ENCODE measurements around the gene ZRANB3.
"Not testable (repeated sequence)": the region's sequence is repeated elsewhere in the genome, so short reads cannot be mapped to it uniquely, and the experiment has no call there.

Gene ZRANB3

DNA sequence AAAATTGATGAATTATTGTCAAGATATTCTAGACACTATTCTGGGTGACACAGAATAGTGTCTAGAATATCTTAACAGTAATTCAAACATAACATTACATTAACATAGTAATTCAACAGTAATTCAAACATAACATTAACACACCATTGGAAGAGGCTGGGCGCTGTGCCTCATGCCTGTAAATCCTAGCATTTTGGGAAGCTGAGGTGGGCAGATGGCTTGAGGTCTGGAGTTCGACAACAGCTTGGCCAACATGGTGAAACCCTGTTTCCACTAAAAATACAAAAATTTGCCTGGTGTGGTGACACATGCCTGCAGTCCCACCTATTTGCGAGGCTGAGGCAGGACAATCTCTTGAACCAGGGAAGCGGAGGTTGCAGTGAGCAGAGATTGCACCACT lies 195.8 kb downstream of the ZRANB3 start:
- peaks cover 30% of the 10 kb centered on the region for H3K36me3 Mint-ChIP-seq (ENCODE audit: low read depth)

DNA sequence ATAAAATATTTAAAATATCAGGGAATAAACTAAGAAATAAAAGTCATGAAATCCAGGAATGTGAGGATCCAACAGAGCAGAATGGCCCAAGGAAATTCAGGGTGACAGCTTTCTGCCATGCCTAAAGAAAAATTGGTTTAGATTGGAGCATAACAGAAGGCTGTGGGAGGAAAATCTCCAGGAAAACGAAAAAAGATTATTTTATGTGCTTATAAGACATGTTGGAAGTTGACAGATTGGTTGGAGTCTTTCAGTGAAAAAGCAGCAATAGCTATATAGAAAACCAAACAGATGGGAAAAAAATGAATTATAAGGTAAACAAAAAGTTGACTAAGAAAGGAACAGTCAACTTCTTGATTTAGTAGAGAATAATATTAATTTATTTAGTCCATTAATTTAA lies 203.9 kb downstream of the ZRANB3 start:
- H3K27me3 Mint-ChIP-seq, result no peaks in the 10 kb centered on the region
- no peak for DNase-seq
- no peak overlapping the region for H3K4me3 Mint-ChIP-seq
- H3K27ac Mint-ChIP-seq, result no peak overlapping the region
- no peaks in the 10 kb centered on the region for H3K4me1 Mint-ChIP-seq
- no peak for ATAC-seq
- H3K36me3 Mint-ChIP-seq (ENCODE audit: low read depth), result peaks cover 9% of the 10 kb centered on the region
- peaks cover 43% of the 10 kb centered on the region for H3K9me3 Mint-ChIP-seq

More for the DNA sequence above, 195.8 kb downstream of the ZRANB3 start:
- no peak for DNase-seq
- ATAC-seq, result no peak
- Mint-ChIP-seq H3K9me3 (peaks cover 27% of the 10 kb centered on the region), H3K4me3 (no peak overlapping the region), H3K4me1 (no peaks in the 10 kb centered on the region), H3K27ac (no peak overlapping the region), H3K27me3 (no peaks in the 10 kb centered on the region)

DNA sequence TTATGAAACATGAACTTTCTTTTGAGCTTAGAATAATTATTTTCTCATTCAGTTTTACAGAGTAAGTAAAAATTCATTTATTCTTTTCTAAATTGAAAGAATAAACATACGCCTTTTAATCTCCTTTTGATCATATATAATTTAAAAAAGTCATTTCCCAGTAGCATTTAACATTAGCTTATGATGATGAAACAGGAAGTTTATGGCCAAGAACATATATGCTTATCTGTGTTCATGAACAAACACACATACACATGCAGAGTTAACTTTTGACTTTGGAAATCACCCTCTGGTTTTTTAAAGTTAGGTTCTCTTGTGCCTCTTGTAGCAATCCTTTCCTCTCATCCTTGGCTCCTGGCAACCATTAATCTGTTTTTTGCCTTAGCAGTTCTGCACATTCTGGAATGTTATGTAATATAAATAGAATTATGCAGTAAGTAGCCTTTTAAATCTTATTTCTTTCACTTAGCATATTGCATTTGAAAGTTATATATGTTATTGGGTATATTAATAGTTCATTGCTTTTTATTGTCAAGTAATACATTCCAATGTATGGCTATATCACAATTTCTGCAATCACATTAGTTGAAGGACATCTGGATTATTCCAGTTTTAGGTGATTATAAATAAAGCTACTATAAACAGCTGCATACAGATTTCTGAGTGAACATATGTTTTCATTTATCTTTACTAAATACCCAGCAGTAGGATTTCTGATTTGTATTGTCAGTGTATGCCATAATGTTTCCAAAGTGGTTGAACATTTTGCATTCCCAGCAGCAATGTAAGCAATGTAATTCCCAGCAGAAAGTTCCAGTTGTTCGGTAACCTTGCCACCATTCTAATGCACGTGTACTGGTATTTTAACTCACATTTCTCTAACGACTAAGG lies 210.3 kb downstream of the ZRANB3 start:
- Mint-ChIP-seq H3K9me3 (peaks cover 5% of the 10 kb centered on the region), H3K4me3 (no peak overlapping the region), H3K27me3 (no peaks in the 10 kb centered on the region), H3K4me1 (no peaks in the 10 kb centered on the region), H3K27ac (no peak overlapping the region), H3K36me3 (ENCODE audit: low read depth) (no peaks in the 10 kb centered on the region)
- DNase-seq, result no peak
- ATAC-seq, result no peak

DNA sequence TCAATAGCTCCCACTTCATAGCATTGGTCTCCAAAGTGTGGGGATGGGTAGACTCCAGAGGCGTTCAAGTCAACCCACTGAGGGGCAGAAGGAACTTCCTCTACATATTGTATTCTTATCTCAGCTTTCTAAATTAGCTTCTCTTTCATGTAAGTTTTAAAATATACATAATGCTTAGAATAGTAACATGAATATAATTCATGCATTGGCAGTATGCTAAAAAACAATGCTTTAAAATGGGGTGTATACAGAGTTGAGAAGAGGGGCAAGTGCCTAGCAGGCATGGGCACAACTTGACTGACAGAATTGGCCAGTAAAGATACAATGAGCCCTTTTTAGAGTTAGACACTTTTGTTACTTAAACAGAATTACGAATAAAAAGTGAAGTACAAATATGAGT lies 212.2 kb downstream of the ZRANB3 start:
- DNase-seq, result no peak
- ATAC-seq, result no peak
- peaks cover 5% of the 10 kb centered on the region for H3K9me3 Mint-ChIP-seq

DNA sequence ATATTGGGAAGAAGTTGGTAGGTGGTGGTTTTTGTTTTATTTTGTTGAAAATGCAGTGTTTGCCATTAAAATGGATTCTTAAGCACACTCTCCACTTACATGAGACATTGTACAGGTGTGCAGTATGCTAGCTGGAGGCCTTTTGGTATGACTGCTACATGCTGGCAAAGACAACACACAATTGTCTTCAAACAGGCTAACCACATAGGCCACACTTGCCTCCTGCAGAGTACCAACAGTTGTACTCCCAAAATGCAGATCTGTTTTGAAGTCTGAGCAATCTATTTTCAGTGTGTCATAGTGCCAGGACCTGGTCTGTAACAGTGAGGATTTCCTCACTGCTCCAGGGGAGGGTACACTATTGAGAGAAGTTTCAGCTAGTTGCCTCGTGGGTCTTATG lies 213.6 kb downstream of the ZRANB3 start:
- Mint-ChIP-seq H3K27ac (no peak overlapping the region), H3K4me3 (no peak overlapping the region), H3K36me3 (ENCODE audit: low read depth) (peaks cover 5% of the 10 kb centered on the region), H3K9me3 (no peaks in the 10 kb centered on the region), H3K27me3 (no peaks in the 10 kb centered on the region), H3K4me1 (no peaks in the 10 kb centered on the region)
- ATAC-seq, result no peak
- no peak for DNase-seq

More for the DNA sequence above, 212.2 kb downstream of the ZRANB3 start:
- Mint-ChIP-seq H3K4me3 (no peak overlapping the region), H3K27ac (no peak overlapping the region), H3K4me1 (no peaks in the 10 kb centered on the region), H3K36me3 (ENCODE audit: low read depth) (no peaks in the 10 kb centered on the region), H3K27me3 (no peaks in the 10 kb centered on the region)

DNA sequence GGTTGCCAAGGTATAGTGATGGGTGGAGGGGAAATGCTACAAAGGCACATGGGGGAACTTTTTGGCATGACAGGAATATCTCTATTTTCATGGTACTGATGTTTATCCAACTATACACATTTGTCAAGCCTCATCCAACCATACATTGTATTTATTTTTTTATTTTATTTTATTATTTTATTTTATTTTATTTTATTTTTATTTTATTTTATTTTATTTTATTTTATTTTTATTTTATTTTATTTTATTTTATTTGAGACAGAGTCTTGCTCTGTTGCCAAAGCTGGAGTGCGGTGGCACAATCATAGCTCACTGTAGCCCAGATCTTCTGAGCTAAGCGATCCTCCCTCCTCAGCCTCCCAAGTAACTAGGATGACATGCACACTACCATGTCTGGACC lies 219.1 kb downstream of the ZRANB3 start:
- H3K4me3 Mint-ChIP-seq, result no peak overlapping the region

DNA sequence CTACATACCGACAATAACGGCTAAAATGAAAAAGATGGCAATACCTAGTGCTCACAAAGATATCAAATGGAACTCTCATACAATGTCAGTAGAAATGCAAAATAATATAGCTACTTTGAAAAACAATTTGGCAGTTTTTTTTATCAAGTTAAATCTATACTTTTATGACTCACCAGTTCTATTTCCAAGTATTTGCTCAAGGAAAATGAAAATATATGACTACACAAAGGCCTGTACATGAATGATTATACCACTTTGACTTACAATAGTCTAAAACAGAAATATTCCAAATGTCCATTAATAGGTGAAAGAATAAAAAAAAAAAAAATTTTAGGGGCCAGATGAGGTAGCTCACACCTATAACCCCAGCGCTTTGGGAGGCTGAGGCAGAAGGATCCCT lies 219.8 kb downstream of the ZRANB3 start:
- no peaks in the 10 kb centered on the region for H3K4me1 Mint-ChIP-seq
- H3K36me3 Mint-ChIP-seq (ENCODE audit: low read depth), result peaks cover 21% of the 10 kb centered on the region
- no peak overlapping the region for H3K4me3 Mint-ChIP-seq
- no peaks in the 10 kb centered on the region for H3K27me3 Mint-ChIP-seq
- ATAC-seq (no peak), DNase-seq (no peak)
- H3K27ac Mint-ChIP-seq, result no peak overlapping the region
- peaks cover 7% of the 10 kb centered on the region for H3K9me3 Mint-ChIP-seq

More for the DNA sequence above, 219.1 kb downstream of the ZRANB3 start:
- Mint-ChIP-seq H3K27me3 (no peaks in the 10 kb centered on the region), H3K4me1 (no peaks in the 10 kb centered on the region), H3K9me3 (peaks cover 7% of the 10 kb centered on the region), H3K27ac (no peak overlapping the region), H3K36me3 (ENCODE audit: low read depth) (peaks cover 21% of the 10 kb centered on the region)
- no peak for ATAC-seq
- no peak for DNase-seq

DNA sequence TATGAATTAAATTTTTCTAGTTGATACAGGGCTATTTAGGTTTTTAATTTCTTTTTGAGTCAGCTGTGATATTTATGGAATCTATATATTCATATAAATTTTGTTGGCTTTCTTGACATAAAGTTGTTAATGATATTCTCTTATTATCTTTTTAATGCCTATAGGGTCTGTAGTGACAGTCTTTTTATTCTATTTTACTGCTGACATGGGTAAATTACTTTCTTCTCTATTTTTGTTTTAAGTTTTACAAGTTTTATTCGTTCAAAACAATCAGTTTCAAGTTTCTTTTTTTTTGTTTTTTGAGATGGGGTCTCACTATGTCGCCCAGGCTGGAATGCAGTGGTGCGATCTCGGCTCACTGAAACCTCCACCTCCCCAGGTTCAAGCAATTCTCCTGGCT lies 226.3 kb downstream of the ZRANB3 start:
- DNase-seq (no peak), ATAC-seq (no peak)
- no peak overlapping the region for H3K27ac Mint-ChIP-seq
- H3K4me1 Mint-ChIP-seq, result no peaks in the 10 kb centered on the region
- no peak overlapping the region for H3K4me3 Mint-ChIP-seq
- peaks cover 17% of the 10 kb centered on the region for H3K9me3 Mint-ChIP-seq
- H3K27me3 Mint-ChIP-seq, result no peaks in the 10 kb centered on the region
- peaks cover 18% of the 10 kb centered on the region for H3K36me3 Mint-ChIP-seq (ENCODE audit: low read depth)

DNA sequence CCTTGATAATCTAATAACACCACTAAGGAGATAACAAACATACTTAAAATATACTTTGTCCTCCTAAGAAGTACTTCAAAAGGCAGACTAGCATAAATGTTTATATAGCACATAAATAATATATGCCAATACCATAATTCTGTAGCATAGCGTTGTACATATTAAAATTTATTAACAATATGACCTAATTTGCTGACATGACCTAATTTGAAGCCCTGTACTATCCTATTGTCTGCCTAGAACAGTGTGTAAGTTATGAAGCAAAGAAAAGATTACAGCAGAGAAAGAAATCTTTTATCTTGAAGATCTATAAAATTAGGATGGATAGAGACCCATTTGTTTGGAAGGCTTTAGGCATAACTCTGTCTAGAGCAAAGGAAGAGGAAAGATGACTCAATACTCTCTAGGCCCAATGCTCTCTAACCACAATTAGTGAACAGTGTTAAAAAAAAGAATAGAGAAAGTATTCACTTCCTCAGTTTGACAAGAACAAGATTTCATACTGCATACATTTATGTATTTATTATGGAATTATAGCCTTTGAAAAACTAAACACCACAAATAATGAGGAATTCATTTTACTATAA lies 231.3 kb downstream of the ZRANB3 start:
- H3K36me3 Mint-ChIP-seq (ENCODE audit: low read depth), result peaks cover 16% of the 10 kb centered on the region
- peaks cover 21% of the 10 kb centered on the region for H3K9me3 Mint-ChIP-seq
- no peak overlapping the region for H3K27ac Mint-ChIP-seq
- no peaks in the 10 kb centered on the region for H3K4me1 Mint-ChIP-seq
- DNase-seq, result no peak
- no peak for ATAC-seq
- H3K4me3 Mint-ChIP-seq, result no peak overlapping the region
- H3K27me3 Mint-ChIP-seq, result no peaks in the 10 kb centered on the region

DNA sequence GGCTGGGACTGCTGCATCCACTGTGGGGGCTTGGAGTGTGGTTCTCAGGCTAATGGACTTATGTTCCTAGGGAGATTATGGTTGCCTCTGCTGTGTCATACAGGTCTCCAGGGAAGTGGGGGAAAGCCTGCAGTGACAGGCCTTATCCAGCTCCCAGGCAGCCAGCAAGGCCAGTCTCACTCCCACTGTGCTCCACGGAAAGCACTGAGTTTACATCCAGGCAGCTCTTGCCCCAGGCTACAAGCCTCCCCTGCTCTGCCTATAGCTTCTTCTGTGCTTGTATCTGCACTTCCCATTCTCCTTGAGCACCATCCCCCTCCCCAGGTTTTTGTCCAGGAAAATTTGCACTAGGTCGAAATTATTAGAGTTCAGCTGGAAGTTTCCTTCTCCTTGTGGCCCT lies 231.9 kb downstream of the ZRANB3 start:
- Mint-ChIP-seq H3K9me3 (peaks cover 24% of the 10 kb centered on the region), H3K4me3 (no peak overlapping the region), H3K36me3 (ENCODE audit: low read depth) (peaks cover 16% of the 10 kb centered on the region), H3K27ac (no peak overlapping the region), H3K27me3 (no peaks in the 10 kb centered on the region), H3K4me1 (no peaks in the 10 kb centered on the region)
- no peak for DNase-seq
- ATAC-seq, result no peak

DNA sequence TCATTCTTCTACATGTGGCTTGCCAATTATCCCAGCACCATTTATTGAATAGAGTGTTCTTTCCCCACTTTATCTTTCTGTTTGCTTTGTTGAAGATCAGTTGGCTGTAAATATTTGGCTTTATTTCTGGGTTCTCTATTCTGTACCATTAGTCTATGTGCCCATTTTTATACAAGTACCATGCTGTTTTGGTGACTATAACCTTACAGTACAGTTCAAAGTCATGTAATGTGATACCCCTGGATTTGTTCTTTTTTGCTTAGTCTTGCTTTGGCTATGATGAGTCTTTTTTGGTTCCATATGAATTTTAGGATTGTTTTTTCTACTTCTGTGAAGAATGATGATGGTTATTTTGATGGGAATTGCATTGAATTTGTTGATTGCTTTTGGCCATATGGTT lies 243.9 kb downstream of the ZRANB3 start:
- H3K4me3 Mint-ChIP-seq; H3K4me1 Mint-ChIP-seq; ATAC-seq; DNase-seq; H3K27me3 Mint-ChIP-seq; H3K27ac Mint-ChIP-seq; H3K36me3 Mint-ChIP-seq (ENCODE audit: low read depth): not testable (repeated sequence)
- H3K9me3 Mint-ChIP-seq, result peaks cover 27% of the 10 kb centered on the region

DNA sequence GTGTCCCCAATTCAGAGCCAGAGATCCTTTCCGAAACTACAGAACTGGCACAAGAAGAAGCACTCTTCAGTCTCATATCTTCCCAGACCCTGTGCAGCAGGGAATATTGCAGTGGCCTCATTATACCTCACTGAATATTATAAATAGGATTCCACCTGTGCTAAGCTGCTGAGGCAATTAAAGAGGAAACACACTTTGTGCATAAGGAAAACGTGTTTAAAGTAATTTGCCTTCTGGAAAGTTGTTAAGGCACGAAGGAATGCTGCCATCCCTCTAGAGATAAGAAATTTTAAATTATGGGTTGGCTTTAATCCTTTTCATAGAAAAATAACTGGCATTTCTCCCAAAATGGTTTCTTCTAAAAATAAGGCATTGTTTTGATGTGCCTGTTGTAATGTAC lies 245.6 kb downstream of the ZRANB3 start:
- no peak overlapping the region for H3K27ac Mint-ChIP-seq
- peaks cover 24% of the 10 kb centered on the region for H3K9me3 Mint-ChIP-seq
- H3K36me3 Mint-ChIP-seq (ENCODE audit: low read depth), result peaks cover 5% of the 10 kb centered on the region
- H3K27me3 Mint-ChIP-seq, result no peaks in the 10 kb centered on the region
- DNase-seq (no peak), ATAC-seq (no peak)
- H3K4me1 Mint-ChIP-seq, result no peaks in the 10 kb centered on the region
- H3K4me3 Mint-ChIP-seq, result no peak overlapping the region

DNA sequence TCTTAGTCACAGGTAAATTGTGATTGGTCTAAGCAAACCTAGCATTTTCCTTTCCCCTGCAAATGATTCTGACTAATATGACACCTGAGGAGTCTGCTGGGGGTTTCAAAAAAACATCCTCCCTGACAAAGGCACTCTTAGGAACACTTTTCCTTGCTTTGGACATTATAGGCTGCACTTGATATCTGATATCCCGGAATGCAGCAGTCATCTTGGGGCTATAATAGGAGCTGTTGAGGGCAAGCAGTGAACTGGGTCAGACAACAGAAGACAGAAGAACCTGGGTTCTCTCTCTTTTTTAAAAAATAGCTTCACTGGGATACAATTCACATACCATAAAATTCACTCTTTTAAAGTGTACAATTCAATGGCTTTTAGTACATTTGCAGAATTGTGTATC lies 249.6 kb downstream of the ZRANB3 start:
- H3K4me1 Mint-ChIP-seq, result no peaks in the 10 kb centered on the region
- no peak overlapping the region for H3K4me3 Mint-ChIP-seq
- H3K9me3 Mint-ChIP-seq, result peaks cover 9% of the 10 kb centered on the region
- DNase-seq (no peak), ATAC-seq (no peak)
- peaks cover 3% of the 10 kb centered on the region for H3K36me3 Mint-ChIP-seq (ENCODE audit: low read depth)
- no peaks in the 10 kb centered on the region for H3K27me3 Mint-ChIP-seq
- no peak overlapping the region for H3K27ac Mint-ChIP-seq

DNA sequence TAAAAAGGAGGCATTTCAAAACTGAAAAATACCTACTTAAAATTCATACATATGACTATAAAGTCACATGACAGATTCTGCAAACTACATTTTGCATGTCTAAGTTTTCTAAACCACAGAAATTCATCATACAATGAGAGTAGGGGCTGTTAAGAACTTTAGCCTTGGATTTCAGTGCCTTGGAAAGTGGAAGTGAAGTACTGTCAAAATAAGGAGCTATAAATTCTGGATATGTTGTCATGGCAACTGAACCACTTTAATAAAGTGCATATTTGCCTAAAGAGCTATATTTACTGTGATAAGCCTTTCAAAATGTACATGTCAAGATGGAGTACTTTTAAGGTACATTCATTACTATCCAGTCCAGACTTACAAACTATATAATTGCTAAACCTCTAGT lies 251.8 kb downstream of the ZRANB3 start:
- H3K27me3 Mint-ChIP-seq, result no peaks in the 10 kb centered on the region
- H3K4me3 Mint-ChIP-seq, result no peak overlapping the region
- peaks cover 6% of the 10 kb centered on the region for H3K36me3 Mint-ChIP-seq (ENCODE audit: low read depth)
- DNase-seq, result no peak
- no peaks in the 10 kb centered on the region for H3K4me1 Mint-ChIP-seq
- H3K9me3 Mint-ChIP-seq, result peaks cover 18% of the 10 kb centered on the region
- no peak for ATAC-seq
- no peak overlapping the region for H3K27ac Mint-ChIP-seq

DNA sequence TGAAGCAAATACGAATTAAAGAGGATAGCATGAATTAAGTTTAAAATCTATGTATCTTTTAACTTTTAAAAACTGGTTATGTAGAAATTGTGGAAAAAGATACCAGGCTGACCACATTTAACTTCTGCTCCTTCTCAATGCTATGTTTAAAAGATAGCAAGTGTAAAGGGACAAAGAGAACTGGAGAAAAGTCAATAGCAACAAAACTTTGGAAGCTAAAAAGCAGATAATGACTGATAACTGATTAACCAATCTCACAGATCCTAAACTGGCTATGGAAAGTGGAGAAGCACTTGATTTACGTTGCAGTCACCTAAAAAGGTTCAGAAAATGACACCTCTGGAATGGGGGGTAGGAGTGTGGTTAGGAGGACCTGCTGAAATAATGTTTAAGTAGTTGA lies 254.5 kb downstream of the ZRANB3 start:
- H3K4me1 Mint-ChIP-seq, result no peaks in the 10 kb centered on the region
- DNase-seq, result no peak
- H3K9me3 Mint-ChIP-seq, result peaks cover 18% of the 10 kb centered on the region
- no peak overlapping the region for H3K27ac Mint-ChIP-seq
- H3K27me3 Mint-ChIP-seq, result no peaks in the 10 kb centered on the region
- H3K4me3 Mint-ChIP-seq, result no peak overlapping the region
- H3K36me3 Mint-ChIP-seq (ENCODE audit: low read depth), result peaks cover 13% of the 10 kb centered on the region
- no peak for ATAC-seq
